ENCODE results near the gene CRADD. TPM values are rescaled to one million over a fixed set of nuclear protein-coding genes. Genes with fewer than 3 reads are reported as not detected.
A peak's percentile ranks its signal among the peaks of the same experiment; 100 is the strongest.
"Not testable (repeated sequence)": the region's sequence is repeated elsewhere in the genome, so short reads cannot be mapped to it uniquely, and the experiment has no call there.

Gene CRADD
- polyA plus RNA-seq, 1 donor = 19.3 TPM

DNA sequence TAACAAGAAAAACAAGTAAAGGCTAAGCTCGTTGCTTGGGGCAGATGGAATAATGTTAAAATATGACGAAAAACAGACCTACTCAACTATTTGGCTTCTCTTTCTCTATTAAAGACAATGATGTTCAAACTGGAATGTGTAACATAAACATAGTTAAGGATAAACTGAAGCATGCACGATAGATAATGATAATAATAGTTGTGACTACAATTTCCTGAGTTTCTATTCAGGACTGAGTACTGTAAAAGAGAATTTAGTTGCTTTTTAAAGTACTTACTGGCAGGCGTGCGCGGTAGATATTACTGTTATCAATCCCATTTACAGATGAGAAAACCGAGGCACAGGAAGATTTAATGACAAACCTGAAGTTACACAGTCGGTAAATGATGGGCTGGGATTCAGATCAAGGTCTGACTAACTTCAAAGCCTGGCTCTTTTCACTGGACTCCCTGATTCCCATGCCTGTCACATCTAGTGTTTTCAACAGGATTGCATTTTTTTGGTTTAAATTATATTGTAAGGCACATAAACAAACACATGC, 103.0 kb downstream of the CRADD start:
- Histone ChIP-seq H3K27me3 (ENCODE audit: control insufficient read depth, insufficient read depth, low read length) (no peaks in the 10 kb centered on the region), H3K27ac (ENCODE audit: low read length) (no peak overlapping the region), H3K9me3 (ENCODE audit: control insufficient read depth, low read depth, low read length) (no peaks in the 10 kb centered on the region), H3K36me3 (ENCODE audit: control insufficient read depth, insufficient read depth, low read length) (no peaks in the 10 kb centered on the region), H3K4me3 (ENCODE audit: low read length) (no peak overlapping the region), H3K4me1 (ENCODE audit: control insufficient read depth, insufficient read depth, low read length) (peaks cover 2% of the 10 kb centered on the region)
- whole genome bisulfite sequencing (ENCODE audit: insufficient coverage, low lambda C conversion rate) = 83% methylated on average over 1 of the region's 8 CpGs
- no peak for DNase-seq

DNA sequence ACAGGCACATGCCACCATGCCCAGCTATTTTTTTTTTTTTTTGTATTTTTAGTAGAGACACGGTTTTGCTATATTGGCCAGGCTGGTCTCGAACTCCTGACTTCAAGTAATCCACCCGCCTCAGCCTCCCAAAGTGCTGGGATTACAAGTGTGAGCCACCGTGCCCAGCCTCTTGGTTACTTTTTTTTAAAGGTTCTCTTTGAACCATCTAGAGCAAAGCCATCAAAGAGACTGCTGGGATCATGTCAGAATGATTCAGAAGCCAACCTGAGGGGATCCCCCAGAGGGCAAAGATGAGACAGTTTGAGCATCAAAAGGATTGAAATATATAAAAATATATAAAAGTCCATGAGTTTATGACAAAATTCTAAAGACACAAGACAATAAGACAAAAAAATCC, 103.7 kb downstream of the CRADD start:
- not testable (repeated sequence) for H3K27ac ChIP-seq (ENCODE audit: low read length); H3K4me1 ChIP-seq (ENCODE audit: control insufficient read depth, insufficient read depth, low read length); H3K27me3 ChIP-seq (ENCODE audit: control insufficient read depth, insufficient read depth, low read length); H3K36me3 ChIP-seq (ENCODE audit: control insufficient read depth, insufficient read depth, low read length); H3K9me3 ChIP-seq (ENCODE audit: control insufficient read depth, low read depth, low read length); DNase-seq; H3K4me3 ChIP-seq (ENCODE audit: low read length)
- WGBS (ENCODE audit: insufficient coverage, low lambda C conversion rate) = no CpG with 5 or more reads among the region's 4 CpGs

DNA sequence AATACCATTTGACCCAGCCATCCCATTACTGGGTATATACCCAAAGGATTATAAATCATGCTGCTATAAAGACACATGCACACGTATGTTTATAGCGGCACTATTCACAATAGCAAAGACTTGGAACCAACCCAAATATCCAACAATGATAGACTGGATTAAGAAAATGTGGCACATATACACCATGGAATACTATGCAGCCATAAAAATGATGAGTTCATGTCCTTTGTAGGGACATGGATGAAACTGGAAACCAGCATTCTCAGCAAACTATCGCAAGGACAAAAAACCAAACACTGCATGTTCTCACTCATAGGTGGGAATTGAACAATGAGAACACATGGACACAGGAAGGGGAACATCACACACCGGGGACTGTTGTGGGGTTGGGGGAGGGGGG, 104.8 kb downstream of the CRADD start:
- H3K4me3 ChIP-seq (ENCODE audit: low read length); H3K27ac ChIP-seq (ENCODE audit: low read length); H3K27me3 ChIP-seq (ENCODE audit: control insufficient read depth, insufficient read depth, low read length); H3K4me1 ChIP-seq (ENCODE audit: control insufficient read depth, insufficient read depth, low read length); H3K36me3 ChIP-seq (ENCODE audit: control insufficient read depth, insufficient read depth, low read length); DNase-seq; H3K9me3 ChIP-seq (ENCODE audit: control insufficient read depth, low read depth, low read length): not testable (repeated sequence)
- WGBS (ENCODE audit: insufficient coverage, low lambda C conversion rate) = no CpG with 5 or more reads among the region's 4 CpGs

DNA sequence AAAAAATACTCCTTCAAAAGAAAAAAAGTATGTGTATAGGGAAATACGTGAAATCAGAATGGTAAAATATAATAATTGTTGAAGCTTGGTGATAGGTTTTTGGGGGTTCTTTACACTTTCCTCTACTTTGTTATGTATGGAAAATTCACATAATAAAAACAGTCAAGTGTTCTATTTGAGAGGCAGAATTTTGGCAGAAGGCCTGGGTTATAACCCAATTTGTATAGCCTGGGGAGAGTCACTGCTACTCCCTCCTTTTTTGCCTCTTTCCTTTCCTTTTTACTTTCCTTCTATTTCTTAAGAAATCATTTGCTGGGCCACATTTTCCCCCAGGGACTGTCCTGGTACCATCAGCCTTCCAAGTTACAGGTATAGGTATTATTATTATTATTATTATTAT, 105.7 kb downstream of the CRADD start:
- no peak overlapping the region for H3K4me3 ChIP-seq (ENCODE audit: low read length)
- no peak overlapping the region for H3K27ac ChIP-seq (ENCODE audit: low read length)
- no peaks in the 10 kb centered on the region for H3K9me3 ChIP-seq (ENCODE audit: control insufficient read depth, low read depth, low read length)
- no peak for DNase-seq
- peaks cover 8% of the 10 kb centered on the region for H3K4me1 ChIP-seq (ENCODE audit: control insufficient read depth, insufficient read depth, low read length)
- no peaks in the 10 kb centered on the region for H3K36me3 ChIP-seq (ENCODE audit: control insufficient read depth, insufficient read depth, low read length)
- H3K27me3 ChIP-seq (ENCODE audit: control insufficient read depth, insufficient read depth, low read length) = no peaks in the 10 kb centered on the region
- WGBS (ENCODE audit: insufficient coverage, low lambda C conversion rate) = 78% methylated on average over 1 of the region's 1 CpG

DNA sequence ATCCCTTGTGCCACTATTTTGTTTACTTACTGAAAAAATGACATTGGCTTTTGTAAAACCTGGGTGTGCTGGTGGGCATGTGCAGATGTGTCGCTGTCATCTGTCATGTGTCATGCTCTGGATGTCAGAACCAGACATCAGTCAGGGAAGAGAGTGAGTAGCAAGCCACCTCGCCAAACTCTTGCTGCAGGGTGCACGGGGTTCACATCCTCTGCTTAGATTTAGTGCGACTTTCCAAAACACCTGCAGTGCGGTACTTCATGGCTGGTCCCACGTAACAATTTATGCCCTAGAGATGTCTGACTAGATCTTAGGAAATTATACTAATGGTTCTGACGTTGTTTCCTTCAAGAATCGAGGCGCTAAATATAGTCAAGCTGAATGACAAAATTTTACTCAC, 106.7 kb downstream of the CRADD start:
- Histone ChIP-seq H3K9me3 (ENCODE audit: control insufficient read depth, low read depth, low read length) (no peaks in the 10 kb centered on the region), H3K4me1 (ENCODE audit: control insufficient read depth, insufficient read depth, low read length) (peaks cover 8% of the 10 kb centered on the region), H3K36me3 (ENCODE audit: control insufficient read depth, insufficient read depth, low read length) (no peaks in the 10 kb centered on the region), H3K27me3 (ENCODE audit: control insufficient read depth, insufficient read depth, low read length) (no peaks in the 10 kb centered on the region), H3K4me3 (ENCODE audit: low read length) (no peak overlapping the region), H3K27ac (ENCODE audit: low read length) (no peak overlapping the region)
- no CpG with 5 or more reads among the region's 9 CpGs for WGBS (ENCODE audit: insufficient coverage, low lambda C conversion rate)
- DNase-seq = no peak

DNA sequence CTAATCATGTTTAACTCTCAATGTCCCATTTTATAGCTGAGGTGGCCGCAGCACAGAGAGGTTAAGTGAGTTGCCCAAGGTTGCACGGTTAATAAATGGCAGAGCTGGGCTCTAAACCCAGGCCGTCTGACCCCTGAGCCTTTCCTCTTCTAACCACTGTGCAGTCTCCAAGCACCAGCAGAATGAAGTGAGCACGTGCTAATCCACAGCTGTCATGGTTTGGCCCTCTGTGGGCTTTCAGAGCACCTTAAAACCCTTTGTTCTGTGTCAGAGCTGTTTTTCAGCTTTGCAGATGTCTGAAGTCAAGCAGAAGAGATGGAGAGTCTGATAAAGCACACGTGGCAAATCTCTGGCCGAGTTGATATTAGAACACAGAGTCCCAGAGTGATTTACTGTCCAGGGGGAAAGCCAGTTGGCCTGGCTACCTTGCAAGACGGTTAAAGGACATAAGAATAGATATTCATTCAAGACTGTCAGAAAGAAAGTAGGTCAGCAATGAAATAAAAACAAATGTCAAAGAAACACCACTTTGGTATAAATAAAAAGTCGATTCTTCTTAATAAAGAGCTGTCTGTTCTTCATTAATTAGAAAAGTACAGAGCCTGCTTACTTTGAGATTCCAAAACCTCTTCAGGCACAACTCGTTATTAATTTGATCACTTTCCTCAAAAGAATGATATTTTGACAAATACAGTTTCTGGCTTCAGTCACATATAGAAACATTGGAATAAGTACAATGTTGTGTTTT, 107.3 kb downstream of the CRADD start:
- WGBS (ENCODE audit: insufficient coverage, low lambda C conversion rate) = 83% methylated on average over 2 of the region's 9 CpGs
- Histone ChIP-seq H3K4me3 (ENCODE audit: low read length) (no peak overlapping the region), H3K27ac (ENCODE audit: low read length) (no peak overlapping the region), H3K4me1 (ENCODE audit: control insufficient read depth, insufficient read depth, low read length) (peaks cover 8% of the 10 kb centered on the region), H3K27me3 (ENCODE audit: control insufficient read depth, insufficient read depth, low read length) (no peaks in the 10 kb centered on the region), H3K9me3 (ENCODE audit: control insufficient read depth, low read depth, low read length) (no peaks in the 10 kb centered on the region), H3K36me3 (ENCODE audit: control insufficient read depth, insufficient read depth, low read length) (no peaks in the 10 kb centered on the region)
- peak in 1 of 2 donors; percentile 48 for DNase-seq

DNA sequence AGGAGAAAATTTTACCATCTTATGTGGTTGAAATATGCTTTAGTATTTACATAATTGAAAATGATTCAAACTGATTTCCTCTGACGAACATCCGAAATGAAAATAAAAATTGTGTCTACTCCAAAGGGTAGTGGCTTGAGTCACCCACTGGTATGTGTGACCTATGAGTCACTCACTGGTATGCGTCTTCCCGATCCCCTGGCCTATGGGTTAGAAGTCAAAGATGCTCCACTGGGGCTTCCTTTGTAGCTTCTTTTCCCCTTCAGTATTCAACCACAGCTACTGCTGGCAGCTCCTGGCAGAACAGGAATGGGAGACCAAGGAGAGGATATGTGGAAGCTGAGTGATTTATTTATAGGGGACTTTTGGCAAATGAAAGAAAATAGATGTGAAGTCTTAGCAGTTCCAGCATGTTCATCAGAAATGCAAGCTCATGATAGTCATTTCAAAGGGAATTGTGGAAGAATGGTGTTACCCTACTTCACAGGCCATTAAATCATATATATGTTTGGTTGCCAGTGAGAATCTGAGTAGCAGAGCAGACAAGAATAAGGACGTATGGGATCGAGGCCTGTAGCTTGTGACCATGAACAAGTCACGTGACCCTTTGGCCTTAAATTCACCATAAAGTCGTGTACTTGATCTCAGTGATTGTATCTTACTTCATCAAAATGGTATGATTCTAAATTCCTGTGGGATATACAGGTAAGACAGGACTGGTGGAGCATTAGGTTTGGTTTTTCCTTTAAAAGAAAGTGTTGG, 108.3 kb downstream of the CRADD start:
- Histone ChIP-seq H3K4me3 (ENCODE audit: low read length) (no peak overlapping the region), H3K27me3 (ENCODE audit: control insufficient read depth, insufficient read depth, low read length) (no peaks in the 10 kb centered on the region), H3K27ac (ENCODE audit: low read length) (no peak overlapping the region), H3K9me3 (ENCODE audit: control insufficient read depth, low read depth, low read length) (no peaks in the 10 kb centered on the region), H3K36me3 (ENCODE audit: control insufficient read depth, insufficient read depth, low read length) (no peaks in the 10 kb centered on the region), H3K4me1 (ENCODE audit: control insufficient read depth, insufficient read depth, low read length) (peaks cover 8% of the 10 kb centered on the region)
- no CpG with 5 or more reads among the region's 8 CpGs for WGBS (ENCODE audit: insufficient coverage, low lambda C conversion rate)
- DNase-seq = peak in 1 of 2 donors; percentile 32

DNA sequence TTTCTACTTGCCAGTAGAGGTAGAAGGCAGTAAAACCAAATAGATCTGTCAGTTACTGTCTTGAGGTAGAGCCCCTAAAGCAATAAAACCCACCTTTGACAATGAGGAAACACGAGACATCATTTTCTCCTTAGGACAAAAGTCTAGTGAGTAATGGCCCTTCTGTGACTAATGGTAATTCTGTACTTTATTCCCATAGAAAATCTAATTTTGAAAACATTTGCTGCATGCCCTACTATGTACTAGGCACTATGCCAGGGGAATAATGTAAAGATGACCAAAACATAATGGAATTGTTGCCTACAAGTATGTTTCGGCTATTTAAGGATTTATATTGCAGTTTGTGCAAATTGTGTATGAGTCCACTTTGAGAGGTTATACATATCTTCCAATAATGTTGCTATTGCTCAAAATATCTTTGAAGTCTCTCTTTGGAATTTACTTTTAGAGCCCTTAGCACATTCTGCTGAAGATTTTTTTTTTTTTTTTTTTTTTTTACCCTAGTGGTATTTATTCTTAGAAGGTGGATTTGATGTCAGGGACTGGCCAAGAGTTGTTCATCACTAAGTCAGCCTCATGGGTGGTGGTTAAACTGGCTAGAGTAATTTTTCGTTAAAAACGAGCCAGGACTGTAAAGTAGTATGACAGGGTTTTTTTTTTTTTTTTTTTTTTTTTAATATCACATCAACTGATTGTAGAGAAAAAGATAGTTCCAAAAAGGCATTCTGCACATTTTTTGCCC, 109.7 kb downstream of the CRADD start:
- Histone ChIP-seq H3K27ac (ENCODE audit: low read length) (no peak overlapping the region), H3K36me3 (ENCODE audit: control insufficient read depth, insufficient read depth, low read length) (no peaks in the 10 kb centered on the region), H3K4me1 (ENCODE audit: control insufficient read depth, insufficient read depth, low read length) (peaks cover 8% of the 10 kb centered on the region), H3K4me3 (ENCODE audit: low read length) (no peak overlapping the region), H3K27me3 (ENCODE audit: control insufficient read depth, insufficient read depth, low read length) (no peaks in the 10 kb centered on the region), H3K9me3 (ENCODE audit: control insufficient read depth, low read depth, low read length) (no peaks in the 10 kb centered on the region)
- no CpG with 5 or more reads among the region's 4 CpGs for WGBS (ENCODE audit: insufficient coverage, low lambda C conversion rate)
- peak in 1 of 2 donors; percentile 71 for DNase-seq

DNA sequence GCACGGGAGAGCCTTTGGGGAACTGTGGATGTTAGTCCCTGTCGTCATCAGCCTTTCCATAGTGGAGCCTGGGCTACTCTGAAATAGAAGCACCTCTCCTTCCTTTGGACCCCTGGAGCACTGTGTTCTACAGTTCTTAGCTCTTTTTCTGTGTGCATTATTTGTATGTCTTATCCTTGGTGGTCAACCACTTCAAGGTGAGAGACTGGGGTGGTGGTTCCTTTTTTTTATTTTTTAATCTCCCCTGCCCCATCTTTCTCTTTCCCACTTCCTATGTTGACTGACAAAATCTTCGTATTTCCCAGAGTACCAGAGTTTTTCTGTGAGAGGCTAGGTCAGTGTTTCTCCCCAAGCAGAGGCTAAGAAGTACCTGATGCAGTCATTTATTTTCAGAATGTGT, 111.7 kb downstream of the CRADD start:
- no peaks in the 10 kb centered on the region for H3K36me3 ChIP-seq (ENCODE audit: control insufficient read depth, insufficient read depth, low read length)
- H3K4me3 ChIP-seq (ENCODE audit: low read length) = no peak overlapping the region
- no peak for DNase-seq
- peaks cover 8% of the 10 kb centered on the region for H3K4me1 ChIP-seq (ENCODE audit: control insufficient read depth, insufficient read depth, low read length)
- H3K9me3 ChIP-seq (ENCODE audit: control insufficient read depth, low read depth, low read length) = no peaks in the 10 kb centered on the region
- no peaks in the 10 kb centered on the region for H3K27me3 ChIP-seq (ENCODE audit: control insufficient read depth, insufficient read depth, low read length)
- H3K27ac ChIP-seq (ENCODE audit: low read length) = no peak overlapping the region
- WGBS (ENCODE audit: insufficient coverage, low lambda C conversion rate) = 100% methylated on average over 1 of the region's 3 CpGs

DNA sequence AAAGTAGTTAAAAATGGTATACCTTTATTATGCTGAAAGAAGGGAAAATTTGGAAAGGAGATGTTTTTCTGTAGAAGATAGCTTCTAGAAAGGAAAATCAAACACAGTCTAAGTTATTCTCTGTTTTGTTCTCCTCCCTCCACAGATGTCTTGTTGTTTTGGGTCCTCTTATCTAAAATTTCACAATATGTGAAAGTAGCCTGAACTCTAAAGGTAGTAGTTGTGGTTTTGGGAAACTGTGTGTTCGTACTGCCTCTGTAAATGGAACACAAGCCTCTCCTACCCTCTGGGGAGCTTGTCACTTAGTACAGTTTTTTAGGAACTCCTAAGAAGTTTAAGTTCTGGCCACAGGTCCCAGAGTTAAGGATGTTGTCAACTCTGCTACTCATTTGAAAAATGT, 112.6 kb downstream of the CRADD start:
- Histone ChIP-seq H3K4me3 (ENCODE audit: low read length) (no peak overlapping the region), H3K27ac (ENCODE audit: low read length) (no peak overlapping the region), H3K9me3 (ENCODE audit: control insufficient read depth, low read depth, low read length) (no peaks in the 10 kb centered on the region), H3K4me1 (ENCODE audit: control insufficient read depth, insufficient read depth, low read length) (peaks cover 6% of the 10 kb centered on the region), H3K27me3 (ENCODE audit: control insufficient read depth, insufficient read depth, low read length) (no peaks in the 10 kb centered on the region), H3K36me3 (ENCODE audit: control insufficient read depth, insufficient read depth, low read length) (no peaks in the 10 kb centered on the region)
- WGBS (ENCODE audit: insufficient coverage, low lambda C conversion rate) = no CpG with 5 or more reads among the region's 1 CpG
- DNase-seq = no peak
